NK-92 (cell line): ENCODE measurements around the gene SOWAHC.
"Not testable (repeated sequence)": the region's sequence is repeated elsewhere in the genome, so short reads cannot be mapped to it uniquely, and the experiment has no call there.

Experiments
- DNase-seq: peaks from one replicate; lab custom pipeline; 2025; ENCODE audit not compliant: unreplicated experiment; lab: John Stamatoyannopoulos, UW

SOWAHC gene

GRCh38 chr2:109614715-109615636 is 812 bp downstream of the SOWAHC start:
- DNase-seq = no peak

GRCh38 chr2:109615637-109616144 is 1.5 kb downstream of the SOWAHC start:
- no peak for DNase-seq

GRCh38 chr2:109616184-109616583 is 2.0 kb downstream of the SOWAHC start:
- DNase-seq = no peak

GRCh38 chr2:109619032-109619615 is 5.0 kb downstream of the SOWAHC start:
- no peak for DNase-seq

- no peak for DNase-seq
These were observed 9.1 kb downstream of the SOWAHC start for GRCh38 chr2:109623297-109623696.

- DNase-seq = no peak
These were observed 9.8 kb downstream of the SOWAHC start for GRCh38 chr2:109623923-109624322.

GRCh38 chr2:109624339-109624738 is 10.2 kb downstream of the SOWAHC start:
- DNase-seq = no peak

- not testable (repeated sequence) for DNase-seq
These were observed 14.2 kb downstream of the SOWAHC start for GRCh38 chr2:109628321-109628720.

GRCh38 chr2:109629867-109630266 is 15.7 kb downstream of the SOWAHC start:
- DNase-seq = no peak

- DNase-seq = no peak
These were observed 16.6 kb downstream of the SOWAHC start for GRCh38 chr2:109630441-109631430.

- DNase-seq = no peak
These were observed 17.6 kb downstream of the SOWAHC start for GRCh38 chr2:109631741-109632140.

- DNase-seq = no peak
These were observed 18.1 kb downstream of the SOWAHC start for GRCh38 chr2:109632158-109632789.

- no peak for DNase-seq
These were observed 19.3 kb downstream of the SOWAHC start for GRCh38 chr2:109633284-109633961.

- DNase-seq = no peak
These were observed 21.5 kb downstream of the SOWAHC start for GRCh38 chr2:109635426-109636304.

- no peak for DNase-seq
These were observed 22.2 kb downstream of the SOWAHC start for GRCh38 chr2:109636317-109636716.

- no peak for DNase-seq
These were observed 23.8 kb downstream of the SOWAHC start for GRCh38 chr2:109637749-109638570.

- no peak for DNase-seq
These were observed 24.6 kb downstream of the SOWAHC start for GRCh38 chr2:109638795-109639194.

- not testable (repeated sequence) for DNase-seq
These were observed 25.8 kb downstream of the SOWAHC start for GRCh38 chr2:109640000-109640399.
